ENCODE measurements around the gene SSH3. TPM values are rescaled to one million over a fixed set of nuclear protein-coding genes. Genes with fewer than 3 reads are reported as not detected.

The SSH3 gene
- polyA plus RNA-seq, 1 donor from 2014 or later: 0.89 TPM

- Histone ChIP-seq H3K9ac (ENCODE audit: low read length) (no peak overlapping the region), H3F3A (ENCODE audit: insufficient read depth, low read length, poor library complexity, severe bottlenecking) (no peaks in the 10 kb centered on the region), H3K36me3 (ENCODE audit: insufficient read depth, low read length) (peaks cover 4% of the 10 kb centered on the region), H3K4me2 (ENCODE audit: low read length) (no peak overlapping the region), H4K20me1 (ENCODE audit: insufficient read depth) (no peaks in the 10 kb centered on the region), H2AFZ (ENCODE audit: low read depth, low read length) (no peak overlapping the region), H3K9me3 (ENCODE audit: low read length) (no peaks in the 10 kb centered on the region), H3K9me2 (ENCODE audit: insufficient read depth, low read length) (no peaks in the 10 kb centered on the region), H3K27me3 (ENCODE audit: insufficient read depth, low read depth, low read length) (no peaks in the 10 kb centered on the region), H3K79me2 (replicated peaks; ENCODE audit: insufficient read depth, low read length) (peaks cover 6% of the 10 kb centered on the region), H3K4me3 (ENCODE audit: low read length) (peak overlapping the region; percentile 27), H3K27ac (ENCODE audit: low read length) (no peak overlapping the region)
- no peak for TF ChIP-seq RAD21 (conservative IDR thresholded peaks at IDR 0.05)
- TF ChIP-seq EZH2 (IDR thresholded peaks at IDR 0.05; ENCODE audit: borderline replicate concordance, insufficient read depth, low read length, poor library complexity, severe bottlenecking): no peak
These were observed 10.2 kb upstream of the SSH3 start for GRCh38 chr11:67293090-67293489.

DNA sequence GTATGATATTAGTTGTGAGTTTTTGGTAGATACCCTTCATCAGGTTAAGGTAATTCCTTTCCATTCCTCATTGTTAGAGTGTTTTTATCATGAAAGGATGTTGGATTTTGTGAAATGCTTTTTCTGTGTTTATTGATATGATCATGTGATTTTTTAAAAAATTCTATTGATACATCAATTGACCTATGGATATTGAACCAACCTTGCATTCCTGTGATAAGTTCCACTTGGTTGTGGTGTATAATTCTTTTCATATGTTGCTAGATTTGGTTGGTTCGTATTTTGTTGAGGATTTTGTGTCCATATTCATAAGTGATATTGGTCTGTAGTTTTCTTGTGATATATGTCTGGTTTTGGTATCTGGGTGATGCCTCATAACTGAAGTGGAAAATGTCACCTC is 7.5 kb upstream of the SSH3 start:
- no peak for TF ChIP-seq RAD21 (conservative IDR thresholded peaks at IDR 0.05)
- no peak for TF ChIP-seq EZH2 (IDR thresholded peaks at IDR 0.05; ENCODE audit: borderline replicate concordance, insufficient read depth, low read length, poor library complexity, severe bottlenecking)
- no peak for TF ChIP-seq POLR2AphosphoS5 (IDR thresholded peaks at IDR 0.05)
- TF ChIP-seq, protein P1, sequence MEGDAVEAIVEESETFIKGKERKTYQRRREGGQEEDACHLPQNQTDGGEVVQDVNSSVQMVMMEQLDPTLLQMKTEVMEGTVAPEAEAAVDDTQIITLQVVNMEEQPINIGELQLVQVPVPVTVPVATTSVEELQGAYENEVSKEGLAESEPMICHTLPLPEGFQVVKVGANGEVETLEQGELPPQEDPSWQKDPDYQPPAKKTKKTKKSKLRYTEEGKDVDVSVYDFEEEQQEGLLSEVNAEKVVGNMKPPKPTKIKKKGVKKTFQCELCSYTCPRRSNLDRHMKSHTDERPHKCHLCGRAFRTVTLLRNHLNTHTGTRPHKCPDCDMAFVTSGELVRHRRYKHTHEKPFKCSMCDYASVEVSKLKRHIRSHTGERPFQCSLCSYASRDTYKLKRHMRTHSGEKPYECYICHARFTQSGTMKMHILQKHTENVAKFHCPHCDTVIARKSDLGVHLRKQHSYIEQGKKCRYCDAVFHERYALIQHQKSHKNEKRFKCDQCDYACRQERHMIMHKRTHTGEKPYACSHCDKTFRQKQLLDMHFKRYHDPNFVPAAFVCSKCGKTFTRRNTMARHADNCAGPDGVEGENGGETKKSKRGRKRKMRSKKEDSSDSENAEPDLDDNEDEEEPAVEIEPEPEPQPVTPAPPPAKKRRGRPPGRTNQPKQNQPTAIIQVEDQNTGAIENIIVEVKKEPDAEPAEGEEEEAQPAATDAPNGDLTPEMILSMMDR (IDR thresholded peaks at IDR 0.05; ENCODE audit: poor library complexity, severe bottlenecking): no peak
- no peak for TF ChIP-seq SMC3 (conservative IDR thresholded peaks at IDR 0.05; ENCODE audit: poor library complexity)
- no peak for TF ChIP-seq EP300 (conservative IDR thresholded peaks at IDR 0.05; ENCODE audit: poor library complexity, severe bottlenecking)
- no peak for TF ChIP-seq MXI1 (conservative IDR thresholded peaks at IDR 0.05; ENCODE audit: poor library complexity, severe bottlenecking)
- no peaks in the 10 kb centered on the region for H3K79me2 ChIP-seq (replicated peaks; ENCODE audit: insufficient read depth, low read length)
- peaks cover 4% of the 10 kb centered on the region for H3K36me3 ChIP-seq (ENCODE audit: insufficient read depth, low read length)

GRCh38 chr11:67298786-67299185 is 4.5 kb upstream of the SSH3 start:
- no peaks in the 10 kb centered on the region for H3F3A ChIP-seq (ENCODE audit: insufficient read depth, low read length, poor library complexity, severe bottlenecking)
- no peaks in the 10 kb centered on the region for H3K79me2 ChIP-seq (replicated peaks; ENCODE audit: insufficient read depth, low read length)
- H3K9me3 ChIP-seq (ENCODE audit: low read length): no peaks in the 10 kb centered on the region
- H3K36me3 ChIP-seq (ENCODE audit: insufficient read depth, low read length): peaks cover 4% of the 10 kb centered on the region
- H2AFZ ChIP-seq (ENCODE audit: low read depth, low read length): no peak overlapping the region
- H3K9me2 ChIP-seq (ENCODE audit: insufficient read depth, low read length): no peaks in the 10 kb centered on the region
- no peak overlapping the region for H3K4me2 ChIP-seq (ENCODE audit: low read length)
- no peak overlapping the region for H3K9ac ChIP-seq (ENCODE audit: low read length)
- TF ChIP-seq TAF1 (IDR thresholded peaks at IDR 0.05; ENCODE audit: low read depth) (no peak), EZH2 (IDR thresholded peaks at IDR 0.05; ENCODE audit: borderline replicate concordance, insufficient read depth, low read length, poor library complexity, severe bottlenecking) (no peak), POLR2AphosphoS5 (IDR thresholded peaks at IDR 0.05) (no peak), EP300 (conservative IDR thresholded peaks at IDR 0.05; ENCODE audit: poor library complexity, severe bottlenecking) (no peak), SMC3 (conservative IDR thresholded peaks at IDR 0.05; ENCODE audit: poor library complexity) (no peak), RAD21 (conservative IDR thresholded peaks at IDR 0.05) (no peak), MXI1 (conservative IDR thresholded peaks at IDR 0.05; ENCODE audit: poor library complexity, severe bottlenecking) (no peak)
- TF ChIP-seq, protein P2, sequence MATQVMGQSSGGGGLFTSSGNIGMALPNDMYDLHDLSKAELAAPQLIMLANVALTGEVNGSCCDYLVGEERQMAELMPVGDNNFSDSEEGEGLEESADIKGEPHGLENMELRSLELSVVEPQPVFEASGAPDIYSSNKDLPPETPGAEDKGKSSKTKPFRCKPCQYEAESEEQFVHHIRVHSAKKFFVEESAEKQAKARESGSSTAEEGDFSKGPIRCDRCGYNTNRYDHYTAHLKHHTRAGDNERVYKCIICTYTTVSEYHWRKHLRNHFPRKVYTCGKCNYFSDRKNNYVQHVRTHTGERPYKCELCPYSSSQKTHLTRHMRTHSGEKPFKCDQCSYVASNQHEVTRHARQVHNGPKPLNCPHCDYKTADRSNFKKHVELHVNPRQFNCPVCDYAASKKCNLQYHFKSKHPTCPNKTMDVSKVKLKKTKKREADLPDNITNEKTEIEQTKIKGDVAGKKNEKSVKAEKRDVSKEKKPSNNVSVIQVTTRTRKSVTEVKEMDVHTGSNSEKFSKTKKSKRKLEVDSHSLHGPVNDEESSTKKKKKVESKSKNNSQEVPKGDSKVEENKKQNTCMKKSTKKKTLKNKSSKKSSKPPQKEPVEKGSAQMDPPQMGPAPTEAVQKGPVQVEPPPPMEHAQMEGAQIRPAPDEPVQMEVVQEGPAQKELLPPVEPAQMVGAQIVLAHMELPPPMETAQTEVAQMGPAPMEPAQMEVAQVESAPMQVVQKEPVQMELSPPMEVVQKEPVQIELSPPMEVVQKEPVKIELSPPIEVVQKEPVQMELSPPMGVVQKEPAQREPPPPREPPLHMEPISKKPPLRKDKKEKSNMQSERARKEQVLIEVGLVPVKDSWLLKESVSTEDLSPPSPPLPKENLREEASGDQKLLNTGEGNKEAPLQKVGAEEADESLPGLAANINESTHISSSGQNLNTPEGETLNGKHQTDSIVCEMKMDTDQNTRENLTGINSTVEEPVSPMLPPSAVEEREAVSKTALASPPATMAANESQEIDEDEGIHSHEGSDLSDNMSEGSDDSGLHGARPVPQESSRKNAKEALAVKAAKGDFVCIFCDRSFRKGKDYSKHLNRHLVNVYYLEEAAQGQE (IDR thresholded peaks at IDR 0.05; ENCODE audit: borderline replicate concordance): no peak
- TF ChIP-seq, protein P1 (IDR thresholded peaks at IDR 0.05; ENCODE audit: poor library complexity, severe bottlenecking): no peak
- no peaks in the 10 kb centered on the region for H4K20me1 ChIP-seq (ENCODE audit: insufficient read depth)
- no peak overlapping the region for H3K4me3 ChIP-seq (ENCODE audit: low read length)
- H3K27ac ChIP-seq (ENCODE audit: low read length): no peak overlapping the region
- H3K27me3 ChIP-seq (ENCODE audit: insufficient read depth, low read depth, low read length): peaks cover 12% of the 10 kb centered on the region

More for the DNA sequence above, 7.5 kb upstream of the SSH3 start:
- Histone ChIP-seq H4K20me1 (ENCODE audit: insufficient read depth) (no peaks in the 10 kb centered on the region), H3K4me2 (ENCODE audit: low read length) (no peak overlapping the region), H3F3A (ENCODE audit: insufficient read depth, low read length, poor library complexity, severe bottlenecking) (no peaks in the 10 kb centered on the region), H3K27ac (ENCODE audit: low read length) (no peak overlapping the region), H2AFZ (ENCODE audit: low read depth, low read length) (no peak overlapping the region), H3K27me3 (ENCODE audit: insufficient read depth, low read depth, low read length) (no peaks in the 10 kb centered on the region), H3K9me2 (ENCODE audit: insufficient read depth, low read length) (no peaks in the 10 kb centered on the region), H3K9ac (ENCODE audit: low read length) (no peak overlapping the region), H3K4me3 (ENCODE audit: low read length) (no peak overlapping the region), H3K9me3 (ENCODE audit: low read length) (no peaks in the 10 kb centered on the region)

Data from neural cell (in vitro differentiated cells).